ENCODE measurements around the gene TAPT1.

GRCh38 chr4:16226816-16227461, 668 bp upstream of the TAPT1 start:
- peak in 1 of 4 donors; percentile 36 for TF ChIP-seq POLR2A (IDR thresholded peaks at IDR 0.05)
- TF ChIP-seq, protein P1, sequence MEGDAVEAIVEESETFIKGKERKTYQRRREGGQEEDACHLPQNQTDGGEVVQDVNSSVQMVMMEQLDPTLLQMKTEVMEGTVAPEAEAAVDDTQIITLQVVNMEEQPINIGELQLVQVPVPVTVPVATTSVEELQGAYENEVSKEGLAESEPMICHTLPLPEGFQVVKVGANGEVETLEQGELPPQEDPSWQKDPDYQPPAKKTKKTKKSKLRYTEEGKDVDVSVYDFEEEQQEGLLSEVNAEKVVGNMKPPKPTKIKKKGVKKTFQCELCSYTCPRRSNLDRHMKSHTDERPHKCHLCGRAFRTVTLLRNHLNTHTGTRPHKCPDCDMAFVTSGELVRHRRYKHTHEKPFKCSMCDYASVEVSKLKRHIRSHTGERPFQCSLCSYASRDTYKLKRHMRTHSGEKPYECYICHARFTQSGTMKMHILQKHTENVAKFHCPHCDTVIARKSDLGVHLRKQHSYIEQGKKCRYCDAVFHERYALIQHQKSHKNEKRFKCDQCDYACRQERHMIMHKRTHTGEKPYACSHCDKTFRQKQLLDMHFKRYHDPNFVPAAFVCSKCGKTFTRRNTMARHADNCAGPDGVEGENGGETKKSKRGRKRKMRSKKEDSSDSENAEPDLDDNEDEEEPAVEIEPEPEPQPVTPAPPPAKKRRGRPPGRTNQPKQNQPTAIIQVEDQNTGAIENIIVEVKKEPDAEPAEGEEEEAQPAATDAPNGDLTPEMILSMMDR (IDR thresholded peaks at IDR 0.05) = no peak

Data from upper lobe of left lung (tissue), 4 donors.